ENCODE results near the gene ABCC8. TPM values are rescaled to one million over a fixed set of nuclear protein-coding genes. Genes with fewer than 3 reads are reported as not detected.

The ABCC8 gene
- total and polyA plus RNA-seq, 2 of the 8 experiments (the other 6 are each of a cell fraction or from before 2014, with no cell fraction given): 3.7 to 4.9 TPM

GRCh38 chr11:17376493-17376892, 100.2 kb downstream of the ABCC8 start:
- 83% methylated on average over 3 of the region's 3 CpGs; no CpG with 5 or more reads in 1 of the 2 experiments for WGBS, 2 experiments (ENCODE audit: extremely low coverage in 1 of 2, insufficient coverage in 1 of 2, insufficient read length in 1 of 2, insufficient replicate concordance in 2 of 2, low coverage in 1 of 2, low lambda C conversion rate in 2 of 2, missing lambda C conversion rate in 1 of 2)
- Histone ChIP-seq H4K8ac (ENCODE audit: extremely low read depth, insufficient read depth, low read length) (no peak overlapping the region), H3K4ac (replicated peaks; ENCODE audit: insufficient read length, low read depth, low read length) (no peak overlapping the region), H3K56ac (replicated peaks; ENCODE audit: insufficient read length, low read depth, low read length) (no peak overlapping the region), H4K20me1 (replicated peaks in 1 of 2; ENCODE audit: control insufficient read depth in 1 of 2, insufficient read depth in 2 of 2, low read length in 2 of 2) (no peaks in the 10 kb centered on the region), H2AK5ac (ENCODE audit: low read depth, low read length) (no peak overlapping the region), H3K9me3 (ENCODE audit: insufficient read depth in 2 of 2, low read depth in 1 of 2, low read length in 1 of 2) (peaks cover 35 to 40% of the 10 kb centered on the region in 2 experiments), H2BK15ac (ENCODE audit: low read length) (no peak overlapping the region), H3K4me2 (ENCODE audit: insufficient read depth in 1 of 2, low read depth in 2 of 2, low read length in 2 of 2) (no peak overlapping the region), H4K91ac (replicated peaks; ENCODE audit: insufficient read length, low read length) (no peak overlapping the region), H3K23me2 (ENCODE audit: low read depth, low read length) (no peaks in the 10 kb centered on the region), H3K9ac (replicated peaks in 1 of 4; ENCODE audit: extremely low read depth in 1 of 4, low read depth in 3 of 4, low read length in 3 of 4) (no peak overlapping the region), H3K79me2 (ENCODE audit: control insufficient read depth in 1 of 2, insufficient read depth in 2 of 2, low read length in 2 of 2) (no peaks in the 10 kb centered on the region), H3K27ac (ENCODE audit: low read depth, low read length) (no peak overlapping the region), H4K5ac (ENCODE audit: insufficient read length, low read depth, low read length) (no peak overlapping the region), H2BK120ac (replicated peaks; ENCODE audit: low read depth, low read length) (no peak overlapping the region), H2BK5ac (ENCODE audit: low read depth, low read length) (no peak overlapping the region), H3K4me3 (ENCODE audit: extremely low read depth in 1 of 4, insufficient read depth in 2 of 4, low read depth in 3 of 4, low read length in 4 of 4) (no peak overlapping the region), H3K14ac (ENCODE audit: insufficient read length) (no peak overlapping the region), H2BK20ac (ENCODE audit: low read length) (no peak overlapping the region), H3K36me3 (ENCODE audit: control insufficient read depth in 2 of 4, insufficient read depth in 4 of 4, low read length in 3 of 4) (peaks cover 0 to 12% (median 0%) of the 10 kb centered on the region in 4 experiments; a peak in 2 of 8 replicates), H2BK12ac (ENCODE audit: low read depth, low read length) (no peak overlapping the region), H3K4me1 (replicated peaks in 1 of 4; ENCODE audit: control insufficient read depth in 3 of 4, insufficient read depth in 4 of 4, low read length in 3 of 4) (no peaks in the 10 kb centered on the region), H3K18ac (ENCODE audit: extremely low read depth, low read length) (no peak overlapping the region), H3K27me3 (replicated peaks in 1 of 4; ENCODE audit: control insufficient read depth in 3 of 4, extremely low read depth in 1 of 4, insufficient read depth in 3 of 4, low read length in 3 of 4) (no peaks in the 10 kb centered on the region), H3K23ac (ENCODE audit: insufficient read length) (no peak overlapping the region), H3K79me1 (ENCODE audit: low read depth, low read length) (no peaks in the 10 kb centered on the region), H2AFZ (ENCODE audit: low read length) (no peak overlapping the region)
- DNase-seq (ENCODE audit: low read depth in 1 of 2, low spot score in 2 of 2): no peak
- ChIA-PET CTCF (ENCODE audit: partially characterized antibody) (interaction anchor here (1.0 kb wide), 1 partner anchor 9 kb away, joined by 4 read pairs; no protein-coding TSS in a partner anchor), POLR2A (ENCODE audit: partially characterized antibody) (no interaction called here)
- no peak for TF ChIP-seq POLR2AphosphoS5 (IDR thresholded peaks at IDR 0.05; ENCODE audit: low read depth, low read length)
- TF ChIP-seq SRF (IDR thresholded peaks at IDR 0.05; ENCODE audit: low read depth, low read length): no peak
- no peak for TF ChIP-seq SIN3A (conservative IDR thresholded peaks at IDR 0.05 in 1 of 2, IDR thresholded peaks at IDR 0.05 in 1 of 2; ENCODE audit: low read depth in 1 of 2, low read length in 2 of 2)
- no peak for TF ChIP-seq ZNF274 (IDR thresholded peaks at IDR 0.05; ENCODE audit: borderline replicate concordance, extremely low read depth, low read length)
- no peak for TF ChIP-seq FOSL1 (IDR thresholded peaks at IDR 0.05; ENCODE audit: insufficient read depth, low read depth, low read length)
- no peak for FAIRE-seq
